ENCODE data around the gene PPP1R14D.

DNA sequence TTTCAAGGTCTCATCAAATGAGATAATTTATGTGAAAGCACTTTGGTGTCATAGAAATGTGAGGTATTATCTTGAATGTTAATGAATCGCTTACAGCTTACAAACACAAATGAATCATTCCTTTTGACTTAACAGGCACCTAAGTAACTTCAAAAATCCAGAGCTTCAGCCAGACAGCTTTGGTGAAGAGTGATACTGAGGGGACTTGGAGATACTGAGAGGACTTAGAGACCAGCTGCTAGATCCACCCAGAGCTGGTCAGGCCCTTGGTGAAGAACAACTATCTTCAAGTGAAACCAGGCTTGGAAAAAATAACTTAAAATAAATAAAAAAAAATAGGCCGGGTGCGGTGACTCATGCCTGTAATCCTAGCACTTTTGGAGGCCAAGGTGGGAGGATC lies 37.8 kb downstream of the PPP1R14D start:
- TF ChIP-seq, protein P1, sequence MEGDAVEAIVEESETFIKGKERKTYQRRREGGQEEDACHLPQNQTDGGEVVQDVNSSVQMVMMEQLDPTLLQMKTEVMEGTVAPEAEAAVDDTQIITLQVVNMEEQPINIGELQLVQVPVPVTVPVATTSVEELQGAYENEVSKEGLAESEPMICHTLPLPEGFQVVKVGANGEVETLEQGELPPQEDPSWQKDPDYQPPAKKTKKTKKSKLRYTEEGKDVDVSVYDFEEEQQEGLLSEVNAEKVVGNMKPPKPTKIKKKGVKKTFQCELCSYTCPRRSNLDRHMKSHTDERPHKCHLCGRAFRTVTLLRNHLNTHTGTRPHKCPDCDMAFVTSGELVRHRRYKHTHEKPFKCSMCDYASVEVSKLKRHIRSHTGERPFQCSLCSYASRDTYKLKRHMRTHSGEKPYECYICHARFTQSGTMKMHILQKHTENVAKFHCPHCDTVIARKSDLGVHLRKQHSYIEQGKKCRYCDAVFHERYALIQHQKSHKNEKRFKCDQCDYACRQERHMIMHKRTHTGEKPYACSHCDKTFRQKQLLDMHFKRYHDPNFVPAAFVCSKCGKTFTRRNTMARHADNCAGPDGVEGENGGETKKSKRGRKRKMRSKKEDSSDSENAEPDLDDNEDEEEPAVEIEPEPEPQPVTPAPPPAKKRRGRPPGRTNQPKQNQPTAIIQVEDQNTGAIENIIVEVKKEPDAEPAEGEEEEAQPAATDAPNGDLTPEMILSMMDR (IDR thresholded peaks at IDR 0.05), result no peak
- no peak for TF ChIP-seq POLR2AphosphoS5 (IDR thresholded peaks at IDR 0.05)
- TF ChIP-seq POLR2A (IDR thresholded peaks at IDR 0.05), result no peak
